ENCODE results near the gene ALOX5AP. TPM values are rescaled to one million over a fixed set of nuclear protein-coding genes. Genes with fewer than 3 reads are reported as not detected.

ALOX5AP gene
- total RNA-seq, 1 experiment from 2014 or later, result 1.5 TPM

GRCh38 chr13:30763786-30764413 is 28.6 kb downstream of the ALOX5AP start:
- TF ChIP-seq, protein P1, sequence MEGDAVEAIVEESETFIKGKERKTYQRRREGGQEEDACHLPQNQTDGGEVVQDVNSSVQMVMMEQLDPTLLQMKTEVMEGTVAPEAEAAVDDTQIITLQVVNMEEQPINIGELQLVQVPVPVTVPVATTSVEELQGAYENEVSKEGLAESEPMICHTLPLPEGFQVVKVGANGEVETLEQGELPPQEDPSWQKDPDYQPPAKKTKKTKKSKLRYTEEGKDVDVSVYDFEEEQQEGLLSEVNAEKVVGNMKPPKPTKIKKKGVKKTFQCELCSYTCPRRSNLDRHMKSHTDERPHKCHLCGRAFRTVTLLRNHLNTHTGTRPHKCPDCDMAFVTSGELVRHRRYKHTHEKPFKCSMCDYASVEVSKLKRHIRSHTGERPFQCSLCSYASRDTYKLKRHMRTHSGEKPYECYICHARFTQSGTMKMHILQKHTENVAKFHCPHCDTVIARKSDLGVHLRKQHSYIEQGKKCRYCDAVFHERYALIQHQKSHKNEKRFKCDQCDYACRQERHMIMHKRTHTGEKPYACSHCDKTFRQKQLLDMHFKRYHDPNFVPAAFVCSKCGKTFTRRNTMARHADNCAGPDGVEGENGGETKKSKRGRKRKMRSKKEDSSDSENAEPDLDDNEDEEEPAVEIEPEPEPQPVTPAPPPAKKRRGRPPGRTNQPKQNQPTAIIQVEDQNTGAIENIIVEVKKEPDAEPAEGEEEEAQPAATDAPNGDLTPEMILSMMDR (IDR thresholded peaks at IDR 0.05; ENCODE audit: unreplicated experiment), result no peak
- Mint-ChIP-seq H3K4me3 (ENCODE audit: unreplicated experiment) (no peak overlapping the region), H3K27me3 (ENCODE audit: insufficient read depth, unreplicated experiment) (no peaks in the 10 kb centered on the region), H3K4me1 (ENCODE audit: insufficient read depth, unreplicated experiment) (peaks cover 7% of the 10 kb centered on the region), H3K36me3 (ENCODE audit: insufficient read depth, unreplicated experiment) (no peaks in the 10 kb centered on the region), H3K9me3 (ENCODE audit: unreplicated experiment) (no peaks in the 10 kb centered on the region), H3K27ac (ENCODE audit: low read depth, unreplicated experiment) (no peak overlapping the region)
- POLR2A ChIA-PET, result interaction anchor here (0.7 kb wide), 1 partner anchor 119 kb away, joined by 3 read pairs; no protein-coding TSS in a partner anchor
- CTCF ChIA-PET, result interaction anchor here (0.6 to 0.7 kb wide), 5 partner anchors 24 to 785 kb away, joined by 3 to 5 read pairs (median 3); no protein-coding TSS in a partner anchor
- no peak for DNase-seq (ENCODE audit: unreplicated experiment)
- BruUV-seq (replicated peaks), result no TSS peak
- intact Hi-C loops (cut with micrococcal nuclease), result no loop called here

- Mint-ChIP-seq H3K9me3 (ENCODE audit: unreplicated experiment) (no peaks in the 10 kb centered on the region), H3K27ac (ENCODE audit: low read depth, unreplicated experiment) (no peak overlapping the region), H3K27me3 (ENCODE audit: insufficient read depth, unreplicated experiment) (no peaks in the 10 kb centered on the region), H3K36me3 (ENCODE audit: insufficient read depth, unreplicated experiment) (no peaks in the 10 kb centered on the region), H3K4me3 (ENCODE audit: unreplicated experiment) (no peak overlapping the region), H3K4me1 (ENCODE audit: insufficient read depth, unreplicated experiment) (peaks cover 7% of the 10 kb centered on the region)
- ChIA-PET POLR2A (no interaction called here), CTCF (no interaction called here)
- intact Hi-C loops (cut with micrococcal nuclease), result no loop called here
- DNase-seq (ENCODE audit: unreplicated experiment), result no peak
- TF ChIP-seq, protein P1 (IDR thresholded peaks at IDR 0.05; ENCODE audit: unreplicated experiment), result no peak
- no TSS peak for BruUV-seq (replicated peaks)
Measured at GRCh38 chr13:30766231-30766630, 30.9 kb downstream of the ALOX5AP start.

GRCh38 chr13:30770929-30771328 is 35.6 kb downstream of the ALOX5AP start:
- H3K27me3 Mint-ChIP-seq (ENCODE audit: insufficient read depth, unreplicated experiment), result no peaks in the 10 kb centered on the region
- no peaks in the 10 kb centered on the region for H3K9me3 Mint-ChIP-seq (ENCODE audit: unreplicated experiment)
- intact Hi-C loops (cut with micrococcal nuclease), result no loop called here
- no peaks in the 10 kb centered on the region for H3K4me1 Mint-ChIP-seq (ENCODE audit: insufficient read depth, unreplicated experiment)
- DNase-seq (ENCODE audit: unreplicated experiment), result no peak
- ChIA-PET POLR2A (interaction anchor here (0.8 kb wide), 1 partner anchor 9 kb away, joined by 3 read pairs; no protein-coding TSS in a partner anchor), CTCF (no interaction called here)
- no peak overlapping the region for H3K4me3 Mint-ChIP-seq (ENCODE audit: unreplicated experiment)
- TF ChIP-seq, protein P1 (IDR thresholded peaks at IDR 0.05; ENCODE audit: unreplicated experiment), result no peak
- H3K27ac Mint-ChIP-seq (ENCODE audit: low read depth, unreplicated experiment), result no peak overlapping the region
- no peaks in the 10 kb centered on the region for H3K36me3 Mint-ChIP-seq (ENCODE audit: insufficient read depth, unreplicated experiment)
- no TSS peak for BruUV-seq (replicated peaks)

DNA sequence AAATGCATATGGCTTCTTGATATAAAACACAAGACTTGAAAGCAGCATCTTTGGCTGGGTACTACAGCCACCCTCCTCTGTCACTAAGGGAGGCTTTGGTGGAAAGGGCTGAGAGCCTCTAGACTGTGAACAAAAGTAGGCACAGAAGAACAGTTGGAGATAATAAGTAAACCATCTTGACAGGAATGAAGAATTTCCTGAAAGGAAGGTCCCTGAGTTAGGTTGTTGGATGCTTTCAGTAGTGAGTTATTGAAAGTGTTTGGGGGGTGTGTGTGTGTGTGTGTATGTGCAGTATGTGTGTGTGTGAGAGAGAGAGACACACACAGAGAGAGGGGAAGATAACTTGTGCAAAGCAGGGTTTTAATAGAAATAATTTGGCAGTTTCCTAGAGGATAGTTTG is 38.2 kb downstream of the ALOX5AP start:
- no peak overlapping the region for H3K27ac Mint-ChIP-seq (ENCODE audit: low read depth, unreplicated experiment)
- ChIA-PET POLR2A (no interaction called here), CTCF (interaction anchor here (0.6 kb wide), 1 partner anchor 12 kb away, joined by 5 read pairs; no protein-coding TSS in a partner anchor)
- H3K4me1 Mint-ChIP-seq (ENCODE audit: insufficient read depth, unreplicated experiment), result no peaks in the 10 kb centered on the region
- no peak overlapping the region for H3K4me3 Mint-ChIP-seq (ENCODE audit: unreplicated experiment)
- BruUV-seq (replicated peaks), result no TSS peak
- H3K36me3 Mint-ChIP-seq (ENCODE audit: insufficient read depth, unreplicated experiment), result no peaks in the 10 kb centered on the region
- H3K27me3 Mint-ChIP-seq (ENCODE audit: insufficient read depth, unreplicated experiment), result no peaks in the 10 kb centered on the region
- H3K9me3 Mint-ChIP-seq (ENCODE audit: unreplicated experiment), result no peaks in the 10 kb centered on the region
- TF ChIP-seq, protein P1 (IDR thresholded peaks at IDR 0.05; ENCODE audit: unreplicated experiment), result no peak
- no peak for DNase-seq (ENCODE audit: unreplicated experiment)
- intact Hi-C loops (cut with micrococcal nuclease), result no loop called here

Measured in MCF 10A (cell line).